Chondrocyte (in vitro differentiated cells): ENCODE results near the gene WIPF1. TPM values are rescaled to one million over a fixed set of nuclear protein-coding genes. Genes with fewer than 3 reads are reported as not detected.

Source experiments
- DNase-seq: peaks from one replicate; pipeline ENCODE4 v3.0.0; 2021; ENCODE audit warnings: mixed read lengths, low spot score
- H3K27ac Mint-ChIP-seq: one replicate; pipeline ENCODE4 v1.8.0; 2021; ENCODE audit warnings: mild to moderate bottlenecking, moderate library complexity, mixed read lengths; ENCODE audit not compliant: unreplicated experiment
- H3K27me3 Mint-ChIP-seq: 2 replicates; pipeline ENCODE4 v1.8.0; 2021; ENCODE audit warnings: low read depth, mixed read lengths
- H3K36me3 Mint-ChIP-seq: 2 replicates; pipeline ENCODE4 v1.8.0; 2021; ENCODE audit warnings: low read depth, mixed read lengths
- H3K4me1 Mint-ChIP-seq: 2 replicates; pipeline ENCODE4 v1.8.0; 2021; ENCODE audit warnings: low read depth, mild to moderate bottlenecking, mixed read lengths
- H3K4me3 Mint-ChIP-seq: one replicate; pipeline ENCODE4 v1.8.0; 2021; ENCODE audit warnings: mild to moderate bottlenecking, moderate library complexity, mixed read lengths; ENCODE audit not compliant: unreplicated experiment
- H3K9me3 Mint-ChIP-seq: 2 replicates; pipeline ENCODE4 v1.8.0; 2021; ENCODE audit warnings: low read depth, mixed read lengths
- CTCF ChIP-seq: fragments of 200-600 bp; sonication (generic); IDR thresholded peaks from 2 replicates; pipeline ENCODE4 v1.5.0; 2021; ENCODE audit warnings: antibody characterized with exemption, mild to moderate bottlenecking, moderate library complexity
- total RNA-seq: library from RNA; stranded (reverse); gene quantifications from 3 replicates; pipeline ENCODE4 v1.2.1, GENCODE V29; 2021

The WIPF1 gene
- total RNA-seq, 1 donor from 2014 or later = 60.0 TPM

DNA sequence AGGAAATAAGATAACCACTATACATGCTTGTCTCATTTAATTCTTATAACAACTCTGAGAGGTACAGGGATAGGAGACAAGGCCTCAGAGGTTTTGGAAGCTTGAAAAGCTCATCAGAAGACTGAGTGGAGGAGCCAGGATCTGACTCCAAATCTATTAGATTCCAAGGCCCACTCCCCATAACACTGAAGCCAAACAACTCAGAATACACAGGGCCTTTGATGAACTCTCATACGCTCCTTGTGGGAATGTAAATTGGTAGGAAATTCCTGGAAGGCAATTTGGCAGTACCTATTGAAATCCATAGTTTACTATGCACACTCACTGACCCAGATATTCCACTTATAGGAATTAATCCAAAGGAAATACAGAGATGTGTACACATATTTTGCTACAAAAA, 27.9 kb downstream of the WIPF1 start:
- no peak for DNase-seq
- TF ChIP-seq CTCF = no peak
- H3K36me3 Mint-ChIP-seq = peaks cover 43% of the 10 kb centered on the region
- H3K4me1 Mint-ChIP-seq = no peaks in the 10 kb centered on the region
- H3K4me3 Mint-ChIP-seq = no peak overlapping the region
- H3K9me3 Mint-ChIP-seq = no peaks in the 10 kb centered on the region
- no peak overlapping the region for H3K27ac Mint-ChIP-seq
- H3K27me3 Mint-ChIP-seq = no peaks in the 10 kb centered on the region

GRCh38 chr2:174568425-174568824, 29.2 kb downstream of the WIPF1 start:
- DNase-seq = no peak
- Mint-ChIP-seq H3K9me3 (no peaks in the 10 kb centered on the region), H3K4me3 (no peak overlapping the region), H3K4me1 (no peaks in the 10 kb centered on the region), H3K27ac (no peak overlapping the region), H3K36me3 (peaks cover 41% of the 10 kb centered on the region), H3K27me3 (no peaks in the 10 kb centered on the region)
- no peak for TF ChIP-seq CTCF

- peaks cover 39% of the 10 kb centered on the region for H3K36me3 Mint-ChIP-seq
- no peaks in the 10 kb centered on the region for H3K27me3 Mint-ChIP-seq
- no peak for DNase-seq
- H3K9me3 Mint-ChIP-seq = no peaks in the 10 kb centered on the region
- no peaks in the 10 kb centered on the region for H3K4me1 Mint-ChIP-seq
- H3K27ac Mint-ChIP-seq = no peak overlapping the region
- no peak for TF ChIP-seq CTCF
- H3K4me3 Mint-ChIP-seq = no peak overlapping the region
These were observed 30.7 kb downstream of the WIPF1 start for GRCh38 chr2:174566871-174567270.

- TF ChIP-seq CTCF = no peak
- no peaks in the 10 kb centered on the region for H3K27me3 Mint-ChIP-seq
- no peaks in the 10 kb centered on the region for H3K9me3 Mint-ChIP-seq
- H3K4me3 Mint-ChIP-seq = no peak overlapping the region
- H3K27ac Mint-ChIP-seq = no peak overlapping the region
- H3K36me3 Mint-ChIP-seq = peaks cover 30% of the 10 kb centered on the region
- no peak for DNase-seq
- peaks cover 7% of the 10 kb centered on the region for H3K4me1 Mint-ChIP-seq
These were observed 33.9 kb downstream of the WIPF1 start for GRCh38 chr2:174563530-174564282.

- Mint-ChIP-seq H3K4me1 (peaks cover 7% of the 10 kb centered on the region), H3K36me3 (peaks cover 20% of the 10 kb centered on the region), H3K27ac (no peak overlapping the region), H3K27me3 (no peaks in the 10 kb centered on the region), H3K9me3 (no peaks in the 10 kb centered on the region), H3K4me3 (no peak overlapping the region)
- TF ChIP-seq CTCF = no peak
- no peak for DNase-seq
These were observed 35.6 kb downstream of the WIPF1 start for GRCh38 chr2:174561972-174562370.
